LNCAP (cell line): ENCODE measurements around the gene PDZD8.

Source experiments
- CTCF ChIP-seq: fragments of 450-650 bp; IDR thresholded peaks from 2 replicates; pipeline ENCODE4 v1.5.1; 2017; ENCODE audit warnings: mild to moderate bottlenecking

PDZD8 gene

GRCh38 chr10:117266812-117267211 lies 108.4 kb downstream of the PDZD8 start:
- no peak for TF ChIP-seq CTCF

DNA sequence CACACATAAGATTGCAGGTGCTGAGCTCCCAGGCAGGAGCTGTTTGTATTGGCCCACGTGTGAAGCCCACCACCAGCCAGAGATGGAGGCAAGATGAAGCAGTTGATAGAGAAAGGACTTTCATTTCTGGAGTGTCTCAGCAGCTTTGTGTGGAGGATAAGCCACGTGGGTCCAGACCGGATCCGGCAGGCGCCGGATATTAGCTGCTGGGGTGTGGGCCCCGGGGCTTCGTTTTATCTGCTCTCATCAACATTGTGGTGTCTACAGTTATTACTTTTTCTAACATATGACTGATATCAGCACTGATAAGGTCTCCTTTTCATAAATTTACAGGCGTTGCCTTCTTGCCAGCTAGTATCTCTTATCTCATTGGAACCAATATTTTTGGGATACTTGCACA lies 108.8 kb downstream of the PDZD8 start:
- TF ChIP-seq CTCF = no peak

GRCh38 chr10:117264782-117265181 lies 110.5 kb downstream of the PDZD8 start:
- TF ChIP-seq CTCF = no peak

GRCh38 chr10:117262903-117263293 lies 112.3 kb downstream of the PDZD8 start:
- TF ChIP-seq CTCF = no peak

DNA sequence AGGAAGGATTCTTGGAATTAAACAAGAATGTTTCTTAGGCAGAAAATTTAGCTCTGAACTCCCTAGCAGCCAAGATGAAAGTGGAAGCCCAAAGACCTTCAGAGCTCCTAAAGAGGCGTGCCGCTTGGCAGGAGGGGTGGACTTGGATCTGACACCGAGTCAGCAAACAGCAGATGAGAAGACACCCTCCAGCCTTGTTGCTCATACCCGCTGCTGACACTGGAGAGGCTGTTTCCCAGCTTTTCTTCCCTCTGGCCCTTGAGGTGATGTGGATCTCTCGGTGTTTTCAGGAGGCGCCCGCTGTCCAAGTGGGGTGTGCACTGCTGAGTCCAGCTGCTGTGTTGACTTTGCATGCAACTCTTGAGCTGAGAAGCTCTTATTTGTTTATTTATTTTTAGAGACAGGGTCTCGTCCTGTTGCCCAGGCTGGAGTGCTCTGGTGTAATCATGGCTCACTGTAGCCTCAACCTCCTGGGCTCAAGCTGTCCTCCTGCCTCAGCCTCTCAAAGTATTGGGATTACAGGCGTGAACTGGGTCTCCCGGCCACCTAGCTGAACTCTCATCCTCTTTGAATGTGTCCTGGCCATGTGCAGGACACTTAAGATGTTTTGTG lies 112.8 kb downstream of the PDZD8 start:
- no peak for TF ChIP-seq CTCF

- no peak for TF ChIP-seq CTCF
Measured at GRCh38 chr10:117261501-117261900, 113.7 kb downstream of the PDZD8 start.

DNA sequence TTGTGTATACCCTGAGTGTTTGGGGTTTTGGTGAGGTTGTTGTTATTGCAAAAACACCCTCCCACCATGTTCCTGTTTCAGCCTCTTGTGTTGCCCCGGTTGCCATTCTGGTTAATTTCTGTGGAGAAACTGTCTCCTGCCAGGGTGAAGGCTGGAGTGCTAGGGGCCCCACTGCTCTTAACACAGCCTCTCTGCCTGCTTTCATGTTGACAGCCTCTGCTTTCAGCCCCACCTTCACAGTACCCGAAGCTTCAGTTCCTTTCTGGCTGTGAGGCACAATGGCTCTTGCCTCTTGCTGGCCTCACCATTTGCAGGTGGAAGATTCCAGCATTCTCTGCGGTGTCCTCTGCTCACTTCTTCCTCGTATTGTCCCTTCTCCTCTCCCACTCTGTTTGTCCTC lies 115.2 kb downstream of the PDZD8 start:
- no peak for TF ChIP-seq CTCF

DNA sequence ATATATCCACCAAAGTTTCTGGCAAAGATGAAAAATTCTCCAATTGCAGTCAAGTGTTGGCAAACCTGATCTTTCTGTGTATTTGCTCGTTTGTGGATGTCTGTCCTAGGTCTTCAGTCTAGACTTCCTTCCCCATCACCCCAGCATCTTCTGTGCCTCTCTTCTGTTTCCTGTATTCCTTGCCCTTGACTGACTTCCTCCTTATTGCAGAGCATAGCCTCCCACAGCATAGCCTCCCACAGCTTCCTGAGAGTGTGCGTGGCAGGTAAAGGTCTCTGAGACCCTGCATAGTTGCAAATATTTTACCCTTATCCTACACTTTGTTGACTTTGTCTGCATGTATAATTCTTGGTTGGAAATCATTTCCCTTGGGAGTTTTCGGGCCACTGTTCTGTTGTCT lies 116.0 kb downstream of the PDZD8 start:
- TF ChIP-seq CTCF = no peak
